AG09319 (cell line): ENCODE data around the gene TMEM134.

Experiments
- DNase-seq: peaks from one replicate; pipeline ENCODE4 v3.0.0-alpha.2; 2010; ENCODE audit warnings: low read depth; ENCODE audit errors: extremely low read depth
- CTCF ChIP-seq: IDR thresholded peaks from 2 replicates; pipeline ENCODE4 v1.5.1; 2011; ENCODE audit warnings: low read depth, mild to moderate bottlenecking, inconsistent platforms, low read length, moderate library complexity

TMEM134 gene

GRCh38 chr11:67498544-67498972 lies 29.5 kb upstream of the TMEM134 start:
- DNase-seq: no peak
- no peak for TF ChIP-seq CTCF

- no peak for TF ChIP-seq CTCF
- DNase-seq: no peak
Observed at GRCh38 chr11:67497656-67498291, 28.7 kb upstream of the TMEM134 start.

GRCh38 chr11:67496113-67496512 lies 27.1 kb upstream of the TMEM134 start:
- no peak for DNase-seq
- TF ChIP-seq CTCF: no peak

- TF ChIP-seq CTCF: no peak
- DNase-seq: no peak
Observed at GRCh38 chr11:67495234-67496005, 26.4 kb upstream of the TMEM134 start.

GRCh38 chr11:67494371-67495233 lies 25.6 kb upstream of the TMEM134 start:
- DNase-seq: no peak
- no peak for TF ChIP-seq CTCF

- TF ChIP-seq CTCF: no peak
- no peak for DNase-seq
Observed at GRCh38 chr11:67493548-67494370, 24.7 kb upstream of the TMEM134 start.
